CD14-positive monocyte (primary cell): ENCODE data around the gene CD200R1L. TPM values are rescaled to one million over a fixed set of nuclear protein-coding genes. Genes with fewer than 3 reads are reported as not detected.

ENCODE experiments used
- DNase-seq, 3 donors: peaks; one replicate each; pipeline ENCODE4 v3.0.0-alpha.2; 2011 to 2022
- H2AFZ ChIP-seq: 2 replicates; pipeline ENCODE4 v1.6.0; 2012; ENCODE audit warnings: mild to moderate bottlenecking, low read depth, low read length, inconsistent platforms; ENCODE audit not compliant: insufficient read depth, poor library complexity, severe bottlenecking
- H3K27ac ChIP-seq, 2 donors: 1 replicate in 1 of 2; 2 replicates in 1 of 2; pipeline ENCODE4 v1.5.1; 2012 to 2013; ENCODE audit warnings: low read length in 2 of 2, control low read depth in 1 of 2, inconsistent platforms in 1 of 2, low read depth in 1 of 2, mild to moderate bottlenecking in 1 of 2
- H3K27me3 ChIP-seq, 2 donors: one replicate each; pipeline versions ENCODE4 v1.6.0 to v1.6.1; 2011 to 2013; ENCODE audit warnings: low read length in 2 of 2; ENCODE audit not compliant: control insufficient read depth in 2 of 2, insufficient read depth in 2 of 2
- H3K36me3 ChIP-seq, 2 donors: replicated peaks in 1 of 2; 1 replicate in 1 of 2; 2 replicates in 1 of 2; pipeline versions ENCODE4 v1.5.1 to v1.6.1; 2012 to 2013; ENCODE audit warnings: low read length in 2 of 2, control low read depth in 1 of 2, inconsistent platforms in 1 of 2, mild to moderate bottlenecking in 1 of 2; ENCODE audit not compliant: insufficient read depth in 2 of 2, control insufficient read depth in 1 of 2
- H3K4me1 ChIP-seq, 2 donors: 1 replicate in 1 of 2; 2 replicates in 1 of 2; pipeline versions ENCODE4 v1.5.1 to v1.6.1; 2012 to 2013; ENCODE audit warnings: low read length in 2 of 2, control low read depth in 1 of 2, inconsistent platforms in 1 of 2, mild to moderate bottlenecking in 1 of 2, moderate library complexity in 1 of 2; ENCODE audit not compliant: insufficient read depth in 2 of 2, control insufficient read depth in 1 of 2
- H3K4me2 ChIP-seq: replicated peaks from 2 replicates; pipeline ENCODE3; 2012; ENCODE audit warnings: low read length, moderate library complexity, mild to moderate bottlenecking; ENCODE audit not compliant: poor library complexity, severe bottlenecking; ENCODE audit errors: extremely low read depth
- H3K4me3 ChIP-seq, 3 experiments: fragments of 200-600 bp in 1 of 3; sonication (generic) in 1 of 3; replicated peaks in 1 of 3; 1 replicate in 2 of 3; 2 replicates in 1 of 3; pipeline ENCODE4 v1.5.1; 2011 to 2013; ENCODE audit warnings: low read length in 3 of 3, mild to moderate bottlenecking in 3 of 3, control low read depth in 2 of 3, low read depth in 2 of 3, inconsistent platforms in 1 of 3, moderate library complexity in 1 of 3
- H3K79me2 ChIP-seq: 2 replicates; pipeline ENCODE4 v1.6.0; 2012; ENCODE audit warnings: mild to moderate bottlenecking, control low read depth, inconsistent platforms, low read length, moderate library complexity; ENCODE audit not compliant: insufficient read depth
- H3K9ac ChIP-seq: 2 replicates; pipeline ENCODE4 v1.6.0; 2017; ENCODE audit warnings: low read length, mild to moderate bottlenecking; ENCODE audit not compliant: insufficient read depth, poor library complexity, severe bottlenecking
- H3K9me3 ChIP-seq, 2 donors: replicated peaks in 1 of 2; 1 replicate in 1 of 2; 2 replicates in 1 of 2; pipeline versions ENCODE4 v1.5.1 to v1.6.1; 2012 to 2013; ENCODE audit warnings: low read length in 2 of 2, control low read depth in 1 of 2; ENCODE audit not compliant: control insufficient read depth in 1 of 2, insufficient read depth in 1 of 2
- H4K20me1 ChIP-seq: 2 replicates; pipeline ENCODE4 v1.6.0; 2012; ENCODE audit warnings: mild to moderate bottlenecking, low read length, control low read depth, moderate library complexity; ENCODE audit not compliant: insufficient read depth
- H3K27ac Mint-ChIP-seq, 7 donors: one replicate each; pipeline ENCODE4 v1.8.0; 2020; ENCODE audit warnings: mild to moderate bottlenecking in 7 of 7, mixed read lengths in 7 of 7, moderate library complexity in 6 of 7, inconsistent platforms in 2 of 7
- H3K27me3 Mint-ChIP-seq, 3 donors: one replicate each; pipeline ENCODE4 v1.8.0; 2021 to 2022; ENCODE audit warnings: low read depth in 3 of 3, mild to moderate bottlenecking in 3 of 3, mixed read lengths in 3 of 3, moderate library complexity in 3 of 3, inconsistent platforms in 1 of 3
- H3K36me3 Mint-ChIP-seq, 2 donors: one replicate each; pipeline ENCODE4 v1.8.0; 2020; ENCODE audit warnings: mixed read lengths in 2 of 2, inconsistent platforms in 1 of 2, mild to moderate bottlenecking in 1 of 2
- H3K4me1 Mint-ChIP-seq: one replicate; pipeline ENCODE4 v1.8.0; 2020; ENCODE audit warnings: mild to moderate bottlenecking, mixed read lengths
- H3K4me3 Mint-ChIP-seq, 2 donors: one replicate each; pipeline ENCODE4 v1.8.0; 2020; ENCODE audit warnings: mild to moderate bottlenecking in 2 of 2, mixed read lengths in 2 of 2, moderate library complexity in 1 of 2
- H3K9me3 Mint-ChIP-seq, 7 donors: one replicate each; pipeline ENCODE4 v1.8.0; 2020 to 2022; ENCODE audit warnings: mixed read lengths in 7 of 7, mild to moderate bottlenecking in 6 of 7, moderate library complexity in 6 of 7, inconsistent platforms in 2 of 7
- CTCF ChIP-seq: fragments of 200-600 bp; IDR thresholded peaks from one replicate; pipeline ENCODE4 v1.8.0; 2022; ENCODE audit warnings: antibody characterized with exemption, mild to moderate bottlenecking
- WGBS: methylation state at CpG from one replicate; pipeline ENCODE4 v1.1.5; 2013; ENCODE audit warnings: missing lambda C conversion rate; ENCODE audit not compliant: insufficient coverage; 5-methylcytosine and 5-hydroxymethylcytosine counted together
- intact Hi-C, 2 donors: fragments of 100-400 bp; cut with micrococcal nuclease; formaldehyde crosslinking; loops; one replicate each; pipeline versions ENCODE4 v1.15.0 to v1.15.1; 2023
- polyA plus RNA-seq, 3 donors: library from polyadenylated mRNA; depleted of rRNA in 1 of 3; unstranded in 2 of 3; stranded (reverse) in 1 of 3; fragments of 300-500 nt in 2 of 3; fragments of >200 nt in 1 of 3; fragmentation: Illumina TruSeq in 2 of 3; gene quantifications; 1 replicate in 2 of 3; 2 replicates in 1 of 3; pipeline ENCODE4 v1.2.3, GENCODE V29; 2012 to 2021

Gene CD200R1L
- polyA plus RNA-seq, 3 donors = not detected

GRCh38 chr3:112793326-112794081, 53.2 kb downstream of the CD200R1L start:
- Histone ChIP-seq H3K4me1 (peaks cover 18 to 19% of the 10 kb centered on the region in 2 donors), H3K4me3 (no peak overlapping the region)
- peaks cover 32% of the 10 kb centered on the region for H3K4me1 Mint-ChIP-seq

GRCh38 chr3:112791736-112792135, 54.9 kb downstream of the CD200R1L start:
- H3K36me3 Mint-ChIP-seq = peaks cover 0 to 2% of the 10 kb centered on the region in 2 donors
- Histone ChIP-seq H3K4me3 (no peak overlapping the region), H3K36me3 (no peaks in the 10 kb centered on the region), H3K27ac (no peak overlapping the region), H2AFZ (no peak overlapping the region), H4K20me1 (no peaks in the 10 kb centered on the region), H3K9ac (no peak overlapping the region), H3K9me3 (peaks cover 8 to 12% of the 10 kb centered on the region in 2 donors), H3K4me2 (no peak overlapping the region), H3K27me3 (no peaks in the 10 kb centered on the region), H3K4me1 (peaks cover 18 to 19% of the 10 kb centered on the region in 2 donors), H3K79me2 (no peaks in the 10 kb centered on the region)
- no peak overlapping the region for H3K4me3 Mint-ChIP-seq
- no CpG with 5 or more reads among the region's 2 CpGs for WGBS
- peaks cover 30% of the 10 kb centered on the region for H3K4me1 Mint-ChIP-seq
- H3K9me3 Mint-ChIP-seq = peaks cover 6 to 23% (median 12%) of the 10 kb centered on the region in 7 donors
- TF ChIP-seq CTCF = no peak
- no peak for DNase-seq
- intact Hi-C loops = no loop called here
- peaks cover 0 to 2% (median 2%) of the 10 kb centered on the region in 3 donors for H3K27me3 Mint-ChIP-seq
- no peak overlapping the region for H3K27ac Mint-ChIP-seq

More at GRCh38 chr3:112793326-112794081, 53.2 kb downstream of the CD200R1L start:
- Histone ChIP-seq H3K27ac (no peak overlapping the region), H3K79me2 (no peaks in the 10 kb centered on the region), H2AFZ (peak overlapping the region; percentile 37), H4K20me1 (no peaks in the 10 kb centered on the region), H3K4me2 (no peak overlapping the region), H3K9me3 (no peaks in the 10 kb centered on the region), H3K9ac (no peak overlapping the region), H3K36me3 (no peaks in the 10 kb centered on the region), H3K27me3 (no peaks in the 10 kb centered on the region)
- DNase-seq = no peak
- TF ChIP-seq CTCF = no peak
- no peak overlapping the region for H3K4me3 Mint-ChIP-seq
- intact Hi-C loops = no loop called here
- 100% methylated on average over 1 of the region's 3 CpGs for WGBS
- peaks cover 0 to 2% (median 0%) of the 10 kb centered on the region in 3 donors for H3K27me3 Mint-ChIP-seq
- peaks cover 0 to 2% of the 10 kb centered on the region in 2 donors for H3K36me3 Mint-ChIP-seq
- peak overlapping the region in 1 of 7 donors; percentile 10 for H3K27ac Mint-ChIP-seq
- peaks cover 0 to 7% (median 5%) of the 10 kb centered on the region in 7 donors for H3K9me3 Mint-ChIP-seq
